Pancreas (tissue), 10 donors: ENCODE measurements around the gene NLRP6. TPM values are rescaled to one million over a fixed set of nuclear protein-coding genes. Genes with fewer than 3 reads are reported as not detected.

ENCODE experiments used
- ATAC-seq, 4 donors: fragments of 200-7000 bp; cut with Tn5 transposase; one replicate each; pipeline versions ENCODE4 v1.8.0 to v1.9.1; 2020; ENCODE audit warnings: mild to moderate bottlenecking in 4 of 4, moderate library complexity in 4 of 4
- DNase-seq, 6 donors: peaks; one replicate each; pipeline ENCODE4 v3.0.0-alpha.2; 2020
- FAIRE-seq: peaks from 2 replicates; lab custom pipeline; 2012; peaks lifted over from hg19 to GRCh38; lab: Jason Lieb, UNC
- H3K27ac ChIP-seq, 4 donors: fragments of 200-600 bp; sonication (generic); 1 replicate in 3 of 4; 2 replicates in 1 of 4; pipeline versions ENCODE4 v1.5.0 to v1.8.0; 2020
- H3K27me3 ChIP-seq, 4 donors: fragments of 200-600 bp; one replicate each; pipeline ENCODE4 v1.8.0; 2021
- H3K36me3 ChIP-seq, 3 donors: fragments of 200-600 bp; sonication (generic) in 1 of 3; one replicate each; pipeline versions ENCODE4 v1.5.0 to v1.8.0; 2020 to 2021
- H3K4me1 ChIP-seq, 3 donors: fragments of 200-600 bp; one replicate each; pipeline ENCODE4 v1.8.0; 2021
- H3K4me3 ChIP-seq, 4 donors: fragments of 200-600 bp; sonication (generic) in 2 of 4; one replicate each; pipeline versions ENCODE4 v1.5.0 to v1.8.0; 2020 to 2021
- H3K9me3 ChIP-seq, 4 donors: fragments of 200-600 bp; one replicate each; pipeline ENCODE4 v1.8.0; 2021
- CTCF ChIP-seq, 4 donors: fragments of 200-600 bp; sonication (generic) in 3 of 4; IDR thresholded peaks; one replicate each; pipeline versions ENCODE4 v1.5.0 to v1.8.0; 2021; ENCODE audit warnings: antibody characterized with exemption in 4 of 4
- WGBS, 2 donors: extraction: QIAGEN DNeasy Blood & Tissue Kit; methylation state at CpG; one replicate each; pipeline ENCODE4 v1.1.7; 2013; 5-methylcytosine and 5-hydroxymethylcytosine counted together
- intact Hi-C, 3 donors: fragments of 100-400 bp; cut with DNase I; formaldehyde crosslinking; loops; one replicate each; pipeline versions ENCODE4 v1.11.1 to v1.14.2; 2022
- polyA plus RNA-seq, 2 donors: library from polyadenylated mRNA; stranded (reverse); fragments of 200-250 nt; gene quantifications; one replicate each; pipeline ENCODE4 v1.2.3, GENCODE V29; 2013
- total RNA-seq, 6 donors: library from RNA; stranded (reverse); fragmentation: NEBNext Ultra II Directional in 4 of 6; extraction: Animal tissue kit (Norgen Biotek cat#: 25700) in 4 of 6; gene quantifications; one replicate each; pipeline versions ENCODE4 v1.2.1 to v1.2.4, GENCODE V29; 2021 to 2023
- donor health status: healthy with polysubstance abuse.
- donor health status: DM: no; HTN: no; CAD: no; lungs with moderate emphysema.
- donor health status: DM: no; HTN: no; CAD: no.
- donor health status: control.
- donor health status: control.
- donor health status: Bipolar disorder and iron deficiency.
- donor health status: DM: yes; HTN: yes; CAD: no.
- donor health status: DM: no; HTN: no; CAD: no.
- donor health status: DM: no; HTN: no; CAD: no.
- donor health status: DM: yes; HTN: yes; CAD: no.

The NLRP6 gene
- total and polyA plus RNA-seq, 8 donors = 0.05 to 0.23 (median 0.19) TPM; not detected in 2

- peaks cover 4 to 15% (median 7%) of the 10 kb centered on the region in 3 donors for H3K4me1 ChIP-seq
- FAIRE-seq (no peak), DNase-seq (no peak), ATAC-seq (no peak)
- 91 to 92% methylated on average over 5 of the region's 5 CpGs for WGBS, 2 donors
- H3K27me3 ChIP-seq = no peaks in the 10 kb centered on the region
- H3K9me3 ChIP-seq = no peaks in the 10 kb centered on the region
- H3K36me3 ChIP-seq = peaks cover 0 to 25% (median 0%) of the 10 kb centered on the region in 3 donors
- no peak for TF ChIP-seq CTCF (IDR thresholded peaks at IDR 0.05)
- no peak overlapping the region for H3K27ac ChIP-seq
- no peak overlapping the region for H3K4me3 ChIP-seq
- intact Hi-C loops = no loop called here
Observed at GRCh38 chr11:241634-242033, 36.6 kb upstream of the NLRP6 start.

GRCh38 chr11:244376-244775 lies 33.8 kb upstream of the NLRP6 start:
- no peak overlapping the region for H3K4me3 ChIP-seq
- peaks cover 0 to 4% (median 0%) of the 10 kb centered on the region in 3 donors for H3K4me1 ChIP-seq
- 90 to 93% methylated on average over 2 of the region's 2 CpGs for WGBS, 2 donors
- peaks cover 0 to 46% (median 10%) of the 10 kb centered on the region in 3 donors for H3K36me3 ChIP-seq
- DNase-seq (no peak), ATAC-seq (no peak), FAIRE-seq (no peak)
- no peak overlapping the region for H3K27ac ChIP-seq
- H3K27me3 ChIP-seq = no peaks in the 10 kb centered on the region
- H3K9me3 ChIP-seq = no peaks in the 10 kb centered on the region
- TF ChIP-seq CTCF (IDR thresholded peaks at IDR 0.05) = no peak
- intact Hi-C loops = no loop called here

- DNase-seq = no peak
- H3K9me3 ChIP-seq = no peaks in the 10 kb centered on the region
- no peak for TF ChIP-seq CTCF (IDR thresholded peaks at IDR 0.05)
- no peak overlapping the region for H3K27ac ChIP-seq
- ATAC-seq = no peak
- no peaks in the 10 kb centered on the region for H3K27me3 ChIP-seq
- no peak overlapping the region for H3K4me3 ChIP-seq
- H3K36me3 ChIP-seq = peaks cover 0 to 50% (median 10%) of the 10 kb centered on the region in 3 donors
- intact Hi-C loops = no loop called here
- FAIRE-seq = no peak
- WGBS, 2 donors = 69 to 76% methylated on average over 8 of the region's 8 CpGs
- H3K4me1 ChIP-seq = no peaks in the 10 kb centered on the region
Observed at GRCh38 chr11:249062-249461, 29.1 kb upstream of the NLRP6 start.

DNA sequence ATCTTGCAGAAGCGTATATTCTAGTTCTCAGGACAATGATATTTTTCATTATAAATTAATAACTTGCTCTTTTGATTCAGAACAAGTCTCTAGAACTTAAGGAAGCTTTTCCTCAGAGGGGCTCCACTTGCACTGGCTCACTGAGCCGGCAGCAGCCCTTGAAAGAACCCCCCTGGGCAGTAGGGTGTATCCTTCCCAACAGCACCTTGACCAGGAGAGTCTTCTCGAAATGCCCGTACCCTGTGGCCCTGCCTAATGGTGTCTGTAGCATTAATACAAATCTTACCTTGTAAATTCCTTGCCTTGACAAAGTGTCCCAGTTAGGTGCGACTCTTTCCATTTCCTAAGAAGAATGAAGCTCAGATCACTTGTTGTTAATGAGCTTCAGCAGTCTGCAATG lies 27.9 kb upstream of the NLRP6 start:
- H3K27ac ChIP-seq = no peak overlapping the region
- H3K27me3 ChIP-seq = no peaks in the 10 kb centered on the region
- intact Hi-C loops = no loop called here
- WGBS, 2 donors = 86% methylated on average over 5 of the region's 5 CpGs
- H3K36me3 ChIP-seq = peaks cover 0 to 39% (median 10%) of the 10 kb centered on the region in 3 donors
- no peak overlapping the region for H3K4me3 ChIP-seq
- TF ChIP-seq CTCF (IDR thresholded peaks at IDR 0.05) = no peak
- DNase-seq (no peak), ATAC-seq (no peak), FAIRE-seq (no peak)
- H3K9me3 ChIP-seq = no peaks in the 10 kb centered on the region
- no peaks in the 10 kb centered on the region for H3K4me1 ChIP-seq

- no peaks in the 10 kb centered on the region for H3K27me3 ChIP-seq
- ATAC-seq (peak; percentile 83 to 94 (median 86)), FAIRE-seq (no peak), DNase-seq (peak in 5 of 6 donors; percentile 31 to 74 (median 50))
- intact Hi-C loops = no loop called here
- H3K36me3 ChIP-seq = peaks cover 0 to 38% (median 10%) of the 10 kb centered on the region in 3 donors
- 82 to 83% methylated on average over 10 of the region's 10 CpGs for WGBS, 2 donors
- H3K4me3 ChIP-seq = no peak overlapping the region
- H3K4me1 ChIP-seq = no peaks in the 10 kb centered on the region
- no peak overlapping the region for H3K27ac ChIP-seq
- no peaks in the 10 kb centered on the region for H3K9me3 ChIP-seq
- peak in 2 of 4 donors; percentile 31 to 45 for TF ChIP-seq CTCF (IDR thresholded peaks at IDR 0.05)
Observed at GRCh38 chr11:250740-251299, 27.4 kb upstream of the NLRP6 start.
